Measurements from ENCODE around the gene PPP3CA.

Gene PPP3CA

GRCh38 chr4:101049549-101050001 is 297.8 kb downstream of the PPP3CA start:
- DNase-seq (ENCODE audit: low read depth) = no peak

- no peak for DNase-seq (ENCODE audit: low read depth)
These were observed 302.6 kb downstream of the PPP3CA start for GRCh38 chr4:101044766-101045165.

DNA sequence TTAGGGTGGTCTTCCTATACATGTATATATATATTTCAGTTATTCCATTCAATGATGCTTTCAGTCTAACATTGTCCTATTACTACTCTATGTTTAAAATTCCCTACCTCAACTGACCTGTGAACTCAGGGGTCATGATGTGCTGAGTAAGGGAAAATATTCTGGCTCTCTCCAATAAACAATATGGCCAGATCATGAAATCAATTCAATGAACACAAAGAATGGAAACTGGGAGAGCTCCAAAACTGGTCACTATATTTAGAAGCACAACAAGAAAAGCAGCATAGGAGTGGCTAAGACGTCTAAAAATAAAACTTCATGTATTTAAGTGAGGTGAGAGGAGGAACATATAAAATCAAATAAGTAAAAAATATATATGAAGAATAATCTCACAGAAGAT is 304.5 kb downstream of the PPP3CA start:
- no peak for DNase-seq (ENCODE audit: low read depth)

GRCh38 chr4:101040776-101041175 is 306.6 kb downstream of the PPP3CA start:
- no peak for DNase-seq (ENCODE audit: low read depth)

GRCh38 chr4:101039367-101039766 is 308.0 kb downstream of the PPP3CA start:
- DNase-seq (ENCODE audit: low read depth) = no peak

- no peak for DNase-seq (ENCODE audit: low read depth)
These were observed 309.4 kb downstream of the PPP3CA start for GRCh38 chr4:101037938-101038413.

DNA sequence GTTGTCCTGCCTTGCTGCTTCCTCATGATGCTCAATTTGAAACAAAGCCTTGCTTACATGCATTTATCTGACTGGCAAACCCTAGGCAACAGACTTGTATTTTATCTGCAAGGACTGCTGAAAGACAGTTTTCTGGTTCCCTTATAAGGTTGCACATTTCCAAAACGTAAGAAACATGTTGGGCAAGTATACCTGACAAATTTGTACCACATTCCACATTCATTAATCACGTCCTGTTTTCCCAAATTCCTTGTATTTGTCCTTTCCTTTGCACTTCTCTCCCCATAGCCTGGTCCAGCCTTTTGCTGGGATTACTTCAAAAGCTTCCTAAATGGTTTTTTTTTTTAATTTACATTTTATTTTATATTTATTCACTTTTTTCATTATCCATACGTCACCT is 310.1 kb downstream of the PPP3CA start:
- DNase-seq (ENCODE audit: low read depth) = no peak

- DNase-seq (ENCODE audit: low read depth) = no peak
These were observed 311.8 kb downstream of the PPP3CA start for GRCh38 chr4:101035487-101035886.

GRCh38 chr4:101033986-101034385 is 313.3 kb downstream of the PPP3CA start:
- no peak for DNase-seq (ENCODE audit: low read depth)

- no peak for DNase-seq (ENCODE audit: low read depth)
These were observed 314.8 kb downstream of the PPP3CA start for GRCh38 chr4:101032541-101032940.

DNA sequence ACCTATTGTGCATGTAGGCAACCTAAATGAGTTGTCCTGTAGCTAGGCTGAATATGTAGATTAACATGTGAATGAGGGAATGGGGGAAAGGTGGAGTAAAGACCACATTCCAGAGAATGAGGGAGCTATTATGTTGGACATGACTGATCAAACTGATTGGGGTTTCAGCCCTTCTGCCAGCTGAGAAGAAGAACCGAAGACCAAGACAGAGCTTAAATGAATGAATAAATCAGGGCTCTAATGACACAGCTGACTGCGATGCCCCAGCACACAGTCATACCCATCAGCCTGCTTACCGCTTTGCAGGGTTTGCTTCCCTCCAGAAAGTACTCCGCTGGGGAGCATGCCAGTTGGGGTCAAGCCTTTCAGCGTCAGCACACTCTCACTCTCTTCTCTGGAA is 315.4 kb downstream of the PPP3CA start:
- DNase-seq (ENCODE audit: low read depth) = no peak

DNA sequence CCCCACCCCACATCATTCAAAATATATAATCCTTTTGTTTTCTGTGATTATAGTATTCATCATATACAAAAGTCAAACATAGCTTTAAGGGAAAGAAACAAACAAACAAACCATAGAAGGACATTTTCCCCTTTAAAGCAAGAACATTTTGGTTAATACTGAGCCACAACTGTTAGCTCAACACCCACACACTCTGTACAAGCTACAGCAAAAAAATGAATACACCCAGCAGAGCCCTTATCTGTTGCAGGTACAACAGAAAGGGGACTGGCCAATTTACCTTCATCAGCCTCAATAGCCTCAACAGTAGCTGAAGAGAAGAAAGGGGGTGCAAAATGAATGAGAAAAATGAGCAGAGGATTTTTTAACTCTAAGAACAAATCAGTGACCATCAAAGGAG is 318.4 kb downstream of the PPP3CA start:
- DNase-seq (ENCODE audit: low read depth) = no peak

DNA sequence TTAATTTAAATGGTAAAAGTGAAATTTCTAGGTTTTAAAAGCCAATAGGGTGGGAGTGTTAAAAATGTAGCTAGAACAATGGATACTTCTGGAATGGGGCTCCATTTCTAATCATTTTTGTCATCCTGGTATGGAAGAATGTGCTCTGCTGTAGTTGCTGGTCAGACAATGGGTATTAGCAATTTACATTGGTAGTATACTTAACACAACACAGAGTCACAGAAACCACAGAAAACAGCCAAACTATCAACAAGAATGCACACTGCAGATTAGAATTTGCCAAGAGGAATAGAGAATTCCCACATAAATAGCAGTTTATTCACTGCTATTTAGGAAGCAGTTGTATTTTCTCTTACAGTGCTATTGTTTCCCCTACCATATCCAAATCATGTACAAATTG is 319.6 kb downstream of the PPP3CA start:
- no peak for DNase-seq (ENCODE audit: low read depth)

- DNase-seq (ENCODE audit: low read depth) = no peak
These were observed 321.6 kb downstream of the PPP3CA start for GRCh38 chr4:101025755-101026154.

DNA sequence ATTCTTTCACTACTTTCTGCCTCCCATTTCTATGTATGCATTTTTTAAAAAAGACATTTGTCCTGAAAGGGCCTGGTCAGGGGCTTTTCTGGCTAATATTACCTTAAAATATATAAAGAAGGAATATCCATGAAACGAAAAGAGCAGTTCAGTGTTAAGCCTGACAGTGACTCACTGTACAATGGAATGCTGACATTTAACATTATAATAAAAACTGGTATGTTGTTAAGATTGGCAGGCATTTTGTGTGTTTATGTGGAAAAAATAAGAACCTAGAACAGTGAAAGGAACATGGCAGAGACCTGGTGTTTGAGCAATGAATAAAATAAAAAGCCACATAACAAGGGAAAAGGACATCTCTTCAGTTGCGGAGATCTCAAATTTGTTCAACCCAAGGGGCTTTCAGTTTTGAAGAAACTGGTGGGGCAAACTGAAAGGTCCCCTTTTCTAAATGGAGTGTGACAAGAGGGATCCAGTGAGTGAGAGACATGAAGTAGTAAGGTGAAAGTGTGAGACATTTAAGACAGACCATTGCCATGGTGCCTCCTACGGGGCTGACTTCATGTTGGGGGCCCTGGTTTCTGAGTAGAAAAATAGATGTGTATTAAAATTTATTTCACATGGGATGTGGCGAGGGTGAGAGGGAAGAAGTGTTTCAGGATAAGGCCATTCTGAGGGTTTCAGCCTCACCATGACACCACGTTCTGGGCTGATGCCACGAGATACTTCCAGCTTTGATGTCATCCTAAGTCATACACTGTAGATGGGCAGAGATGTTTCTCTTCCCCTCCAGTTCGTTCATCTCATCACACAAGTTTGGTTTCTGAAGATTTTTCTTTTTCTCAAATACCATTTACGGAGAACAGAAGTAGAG is 324.9 kb downstream of the PPP3CA start:
- DNase-seq (ENCODE audit: low read depth) = no peak

DNA sequence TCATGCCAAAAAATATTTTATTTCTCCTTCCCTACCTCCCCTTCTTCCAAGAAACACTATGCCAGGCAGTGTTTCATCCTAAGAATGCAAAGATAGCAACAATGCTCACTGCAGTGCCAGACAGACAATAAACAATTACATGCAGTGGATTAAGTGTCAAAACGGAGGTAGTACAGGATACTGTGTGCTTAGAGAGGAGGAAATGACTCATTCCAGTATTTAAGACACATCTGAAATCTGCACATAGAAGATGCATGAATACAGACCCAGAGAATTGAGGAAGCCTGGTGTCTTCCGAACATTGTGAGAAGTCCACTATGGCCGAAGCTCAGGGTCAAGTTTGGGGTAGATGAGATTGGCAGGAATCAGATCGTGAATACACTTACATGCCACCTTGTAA is 326.4 kb downstream of the PPP3CA start:
- DNase-seq (ENCODE audit: low read depth) = no peak

DNA sequence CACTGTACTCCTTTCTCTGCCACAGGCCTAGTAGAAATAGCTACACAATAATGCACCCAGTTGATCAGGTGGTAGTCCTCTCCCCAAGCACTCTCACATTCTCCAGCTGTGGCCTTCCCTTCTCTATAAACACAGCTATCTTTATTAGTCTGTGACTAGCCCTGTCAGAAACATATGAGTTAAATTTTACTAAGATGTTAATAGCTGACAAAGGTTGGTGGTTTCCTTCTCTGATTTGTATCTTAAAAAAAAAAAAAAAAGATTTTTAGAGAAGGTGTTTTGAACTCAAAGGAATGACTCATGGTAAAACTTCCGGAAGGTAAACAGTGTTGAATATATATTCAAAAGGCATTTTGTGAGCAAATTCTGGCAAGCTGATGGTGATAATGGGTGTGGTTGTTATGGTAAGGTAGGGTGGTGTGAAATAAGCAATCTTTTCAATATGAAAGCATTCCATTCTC is 327.4 kb downstream of the PPP3CA start:
- no peak for DNase-seq (ENCODE audit: low read depth)

- no peak for DNase-seq (ENCODE audit: low read depth)
These were observed 328.0 kb downstream of the PPP3CA start for GRCh38 chr4:101019313-101019712.

DNA sequence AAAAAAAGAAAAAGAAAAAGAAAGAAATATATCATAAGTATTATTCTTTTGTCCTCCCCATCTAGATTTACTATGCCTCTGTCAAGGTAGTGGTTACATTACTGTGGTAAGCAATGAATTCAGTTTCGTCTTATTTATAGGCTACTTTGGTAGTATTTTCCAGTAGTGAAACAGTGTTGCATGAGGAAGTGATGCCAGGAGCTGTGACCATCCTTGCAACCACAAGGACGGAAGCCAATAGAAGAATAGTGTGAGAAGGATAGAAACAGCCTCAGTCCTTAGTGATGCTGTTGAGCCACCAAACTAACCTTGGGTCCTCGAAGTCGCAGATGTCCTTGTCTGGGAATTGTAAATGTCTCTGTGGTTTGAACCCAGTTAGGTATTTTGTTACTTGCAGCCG is 328.5 kb downstream of the PPP3CA start:
- DNase-seq (ENCODE audit: low read depth) = no peak

DNA sequence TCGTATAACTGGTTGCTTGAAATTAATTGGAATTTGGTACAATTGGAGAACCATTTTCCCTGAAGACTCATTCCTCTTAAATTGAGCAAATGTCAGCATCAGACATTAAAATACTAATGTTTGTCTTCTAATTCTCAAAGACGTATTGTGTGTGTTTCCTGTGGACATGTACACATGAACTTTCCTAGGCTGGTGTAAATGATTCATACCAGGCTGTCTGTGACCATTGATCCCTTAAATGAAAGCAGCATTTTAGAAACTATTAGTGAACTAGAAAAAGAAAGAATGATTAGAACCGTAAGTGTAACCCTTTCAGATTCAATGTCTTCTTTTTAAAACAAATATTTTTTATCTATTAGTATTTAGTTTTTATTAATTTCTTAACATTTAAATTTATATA is 332.9 kb downstream of the PPP3CA start:
- no peak for DNase-seq (ENCODE audit: low read depth)

DNA sequence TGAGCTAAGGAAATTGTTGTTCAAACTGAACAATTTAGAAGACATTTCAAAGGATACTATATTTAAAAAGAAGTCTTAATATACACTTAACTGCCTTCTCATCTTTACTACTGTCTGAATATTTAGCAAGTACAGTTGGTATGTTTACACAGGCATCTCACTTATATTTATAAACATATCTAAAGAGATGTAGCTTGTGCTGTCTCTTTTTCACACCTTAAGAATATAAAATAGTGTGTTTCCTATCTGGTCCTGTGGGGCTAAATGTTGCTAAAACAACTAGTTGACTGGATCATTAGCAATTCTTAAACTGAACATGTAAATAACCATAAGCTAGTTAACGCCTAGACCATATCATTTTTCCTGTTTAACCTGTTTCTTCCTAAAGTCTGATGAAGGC is 336.3 kb downstream of the PPP3CA start:
- DNase-seq (ENCODE audit: low read depth) = no peak

DNA sequence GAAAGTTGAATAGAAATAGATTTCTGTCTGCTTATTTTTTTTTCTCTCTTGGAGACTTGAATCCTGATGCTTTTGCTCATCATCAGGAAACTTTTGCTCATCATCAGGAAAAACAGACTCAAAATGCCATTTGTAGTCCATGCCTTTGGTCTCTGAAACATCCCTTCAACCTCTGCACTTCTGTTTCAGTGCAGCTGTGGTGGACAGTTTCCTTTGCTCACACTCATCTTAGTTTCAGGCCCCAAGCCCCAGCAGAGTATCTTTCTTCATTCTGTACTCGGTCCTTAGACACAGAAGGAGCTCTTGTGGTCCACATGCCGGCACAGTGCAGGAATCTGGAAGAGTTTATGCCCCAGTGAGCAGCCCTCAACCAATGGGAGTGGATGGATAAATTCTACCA is 337.9 kb downstream of the PPP3CA start:
- no peak for DNase-seq (ENCODE audit: low read depth)

- no peak for DNase-seq (ENCODE audit: low read depth)
These were observed 338.8 kb downstream of the PPP3CA start for GRCh38 chr4:101008503-101008902.

DNA sequence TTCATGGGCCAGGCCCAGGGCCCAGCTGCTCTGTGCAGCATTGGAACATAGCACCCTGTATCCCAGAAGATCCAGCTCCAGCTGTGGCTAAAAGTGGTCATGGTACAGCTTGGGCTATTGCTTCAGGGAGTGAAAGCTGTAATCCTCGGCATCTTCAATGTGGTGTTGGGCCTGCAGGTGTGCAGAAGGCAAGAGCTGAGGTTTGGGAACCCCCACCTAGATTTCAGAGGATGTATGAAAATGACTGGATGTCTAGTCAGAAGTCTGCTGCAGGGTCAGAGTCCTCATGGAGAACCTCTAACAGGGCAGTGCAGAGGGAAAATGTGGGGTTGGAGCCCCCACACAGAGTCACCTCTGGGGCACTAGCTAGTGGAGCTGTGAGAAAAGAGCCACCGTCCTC is 341.7 kb downstream of the PPP3CA start:
- DNase-seq (ENCODE audit: low read depth) = no peak
